Activated CD8-positive, alpha-beta memory T cell treated with anti-CD3 and anti-CD28 coated beads for 36 hours (primary cell): Measurements from ENCODE around the gene OR5D16. TPM values are rescaled to one million over a fixed set of nuclear protein-coding genes. Genes with fewer than 3 reads are reported as not detected.
"Not testable (repeated sequence)": the region's sequence is repeated elsewhere in the genome, so short reads cannot be mapped to it uniquely, and the experiment has no call there.

Experiments used
- CTCF ChIA-PET: fragments of 350-600 bp; sonication (Branson Sonifier 250); formaldehyde crosslinking; loops from one replicate; lab custom pipeline; 2021; ENCODE audit warnings: antibody characterized with exemption; lab: Charles Lee
- POLR2A ChIA-PET: fragments of 350-600 bp; sonication (Branson Sonifier 250); formaldehyde crosslinking; loops from one replicate; lab custom pipeline; 2021; ENCODE audit warnings: antibody characterized with exemption; lab: Charles Lee
- total RNA-seq, 2 experiments: library from RNA; stranded (reverse); gene quantifications; one replicate each; pipeline ENCODE4 v1.2.3, GENCODE V29; 2021

The OR5D16 gene
- not detected for total RNA-seq

DNA sequence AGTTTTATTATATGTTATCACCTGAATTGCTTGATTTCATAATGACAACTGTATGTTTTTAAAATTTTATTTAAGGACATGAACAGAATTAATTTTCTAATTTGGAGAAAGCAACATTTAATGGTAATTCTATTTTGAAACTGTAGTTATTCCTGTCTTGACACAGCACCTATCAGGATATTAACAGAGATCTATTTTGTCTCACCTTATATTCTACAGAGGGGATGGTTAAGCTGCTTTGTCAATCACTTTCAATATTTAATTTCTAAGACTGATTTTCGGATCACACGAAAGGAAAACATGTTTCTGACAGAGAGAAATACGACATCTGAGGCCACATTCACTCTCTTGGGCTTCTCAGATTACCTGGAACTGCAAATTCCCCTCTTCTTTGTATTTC, at the start of gene OR5D16:
OR5D16 (plus strand) TSS at position 301 of the 400 bp plus-strand sequence; CDS start at position 301, 0 bp downstream.
- POLR2A ChIA-PET: no interaction called here
- CTCF ChIA-PET: no interaction called here

DNA sequence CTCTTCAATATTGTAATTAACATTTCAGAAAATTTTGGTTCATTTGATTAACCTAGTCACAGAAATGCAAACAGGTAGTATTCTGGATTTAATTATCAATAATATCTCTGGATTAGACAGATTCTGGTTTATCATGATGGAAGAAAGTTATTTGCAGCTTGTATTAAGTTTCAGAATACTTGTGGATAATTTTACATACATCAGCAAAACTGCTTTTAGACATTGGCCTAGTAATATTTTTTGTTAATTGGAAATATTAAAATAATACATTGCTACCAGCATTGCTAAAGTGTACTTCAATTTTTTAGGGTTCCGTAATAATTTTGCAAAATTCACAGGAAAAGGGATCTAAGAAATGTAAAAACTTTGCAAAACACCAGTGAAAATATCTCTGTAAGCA, 46.9 kb upstream of the OR5D16 start:
- CTCF ChIA-PET: no interaction called here
- POLR2A ChIA-PET: no interaction called here

DNA sequence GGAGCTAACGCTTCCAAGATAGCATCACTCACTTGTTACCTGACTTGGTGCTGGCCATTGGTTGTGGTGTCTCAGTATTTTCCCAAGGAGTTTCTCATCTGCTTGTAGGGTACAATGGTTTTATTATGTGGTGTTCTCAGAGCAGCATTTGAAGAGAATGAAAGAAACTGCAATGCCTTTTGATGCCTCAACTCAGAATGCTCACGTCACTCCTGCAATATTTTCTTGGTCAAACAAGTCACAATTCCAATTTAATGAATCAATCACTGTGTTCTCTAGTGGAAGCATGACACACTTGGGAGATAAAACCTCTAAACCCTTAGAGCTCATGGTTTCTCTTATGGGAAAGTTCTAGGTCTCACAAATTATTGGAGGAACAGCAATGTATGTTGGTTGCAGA, 45.2 kb upstream of the OR5D16 start:
- CTCF ChIA-PET: no interaction called here
- POLR2A ChIA-PET: no interaction called here

DNA sequence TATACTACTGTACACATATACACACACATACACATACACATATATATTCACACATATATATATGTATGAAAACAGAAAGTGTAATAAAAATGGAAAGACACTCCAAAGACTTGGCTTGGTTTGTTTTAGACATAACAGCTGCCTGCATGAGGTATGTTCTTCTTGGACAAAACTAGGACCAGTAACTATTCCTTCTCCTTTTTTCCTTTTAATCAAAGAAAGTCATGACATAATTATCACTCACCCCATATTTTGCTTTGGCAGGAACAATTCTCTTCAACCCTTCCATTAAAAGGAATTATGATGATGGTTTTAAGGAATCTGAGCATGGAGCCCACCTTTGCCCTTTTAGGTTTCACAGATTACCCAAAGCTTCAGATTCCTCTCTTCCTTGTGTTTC, 43.3 kb upstream of the OR5D16 start, which contains the start of gene OR5D14:
OR5D14 (plus strand) TSS at position 301 of the 400 bp plus-strand sequence; CDS start at position 301, 0 bp downstream.
- POLR2A ChIA-PET: no interaction called here

DNA sequence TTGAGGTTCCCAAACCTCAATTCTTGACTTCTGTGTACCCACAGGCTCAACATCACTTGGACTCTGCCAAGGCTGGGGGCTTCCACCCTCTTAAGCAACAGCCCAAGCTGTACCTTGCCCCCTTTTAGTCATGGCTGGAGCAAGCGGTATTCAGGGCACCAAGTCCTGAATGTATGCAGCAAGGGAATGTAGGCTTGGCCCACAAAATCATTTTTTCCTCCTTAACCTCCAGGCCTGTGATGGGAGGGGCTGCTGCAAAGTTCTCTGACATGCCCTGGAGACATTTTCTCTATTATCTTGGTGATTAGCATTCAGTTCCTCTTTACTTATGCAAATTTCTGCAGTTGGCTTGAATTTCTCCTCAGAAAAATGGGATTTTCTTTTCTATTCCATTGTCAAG, 32.3 kb upstream of the OR5D16 start:
- POLR2A ChIA-PET: no interaction called here
- CTCF ChIA-PET: no interaction called here

More for the DNA sequence above, 43.3 kb upstream of the OR5D16 start, which contains the start of gene OR5D14:
- CTCF ChIA-PET: no interaction called here

DNA sequence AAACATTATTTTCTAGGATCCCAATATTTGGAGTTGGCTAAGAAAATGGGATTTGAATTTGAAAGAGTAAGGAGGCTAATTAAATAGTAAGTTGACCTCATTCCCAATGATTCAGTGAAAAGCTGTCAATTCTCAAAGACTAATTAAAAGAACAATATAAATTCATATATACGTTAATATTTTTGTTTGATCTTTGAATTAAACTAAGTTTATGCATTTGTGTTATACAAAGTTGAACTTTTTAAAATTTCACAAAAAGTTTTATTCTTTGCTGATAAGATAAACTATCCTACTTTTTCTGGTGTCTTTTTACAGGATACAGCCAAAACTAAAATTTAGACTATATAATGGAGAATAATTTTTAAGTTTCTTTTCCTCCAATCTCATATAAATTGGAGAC, 27.5 kb upstream of the OR5D16 start, which contains the start of gene OR5L1:
OR5L1 (plus strand) TSS at position 301 of the 400 bp plus-strand sequence. CDS start 100 bp downstream, outside the sequence.
- CTCF ChIA-PET: no interaction called here
- POLR2A ChIA-PET: no interaction called here

DNA sequence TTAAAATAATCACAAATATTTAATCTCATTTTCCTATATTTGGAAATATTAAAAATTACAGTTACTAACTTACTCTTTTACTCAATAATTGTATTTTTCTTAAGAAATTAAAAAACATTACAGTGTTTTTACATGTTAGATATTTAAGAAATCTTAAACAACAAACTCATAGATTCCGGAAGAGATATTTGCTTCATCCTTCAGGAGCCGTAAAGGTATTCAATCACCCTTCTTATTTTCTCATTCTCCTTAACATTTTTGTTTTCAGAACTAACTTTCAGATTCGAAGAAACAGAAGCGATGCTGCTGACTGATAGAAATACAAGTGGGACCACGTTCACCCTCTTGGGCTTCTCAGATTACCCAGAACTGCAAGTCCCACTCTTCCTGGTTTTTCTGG, 19.2 kb upstream of the OR5D16 start, which contains the start of gene OR5D18:
OR5D18 (plus strand) TSS at position 301 of the 400 bp plus-strand sequence; CDS start at position 301, 0 bp downstream.
- POLR2A ChIA-PET: no interaction called here

DNA sequence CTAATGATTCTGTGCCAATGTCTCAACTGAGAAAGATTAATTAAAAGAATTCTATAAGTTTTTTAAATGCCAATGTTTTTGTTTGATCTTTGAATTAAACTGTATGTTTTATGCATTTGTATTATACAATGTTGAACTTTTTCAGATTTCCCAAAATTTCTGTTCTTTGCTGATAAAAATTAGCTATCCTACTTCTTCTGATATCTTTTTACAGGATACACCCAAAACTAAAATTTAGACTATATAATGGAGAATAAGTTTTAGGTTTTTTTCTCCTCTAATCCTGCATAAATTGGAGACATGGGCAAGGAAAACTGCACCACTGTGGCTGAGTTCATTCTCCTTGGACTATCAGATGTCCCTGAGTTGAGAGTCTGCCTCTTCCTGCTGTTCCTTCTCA, 11.6 kb upstream of the OR5D16 start, which contains the start of gene OR5L2:
OR5L2 (plus strand) TSS at position 301 of the 400 bp plus-strand sequence; CDS start at position 301, 0 bp downstream.
- ChIA-PET CTCF (no interaction called here), POLR2A (no interaction called here)

More for the DNA sequence above, 19.2 kb upstream of the OR5D16 start, which contains the start of gene OR5D18:
- CTCF ChIA-PET: no interaction called here

DNA sequence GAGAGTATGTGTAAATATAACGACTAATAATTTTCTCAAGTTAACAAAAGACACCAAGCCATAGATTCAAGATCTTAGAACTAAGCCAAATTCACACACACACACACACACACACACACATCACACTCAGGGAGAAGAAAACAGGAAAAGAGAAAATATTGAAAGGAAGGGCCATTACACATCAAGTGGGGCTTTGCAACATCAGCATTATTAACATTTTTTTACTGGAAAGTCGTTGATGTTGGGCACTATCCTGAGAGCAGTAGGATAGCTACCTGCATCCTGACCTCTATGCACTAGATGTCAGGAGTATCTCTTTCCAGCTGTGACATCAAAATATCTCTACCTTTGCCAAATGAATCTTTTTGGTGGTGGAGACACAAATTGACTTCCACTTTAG, 8.9 kb downstream of the OR5D16 start:
- POLR2A ChIA-PET: no interaction called here

DNA sequence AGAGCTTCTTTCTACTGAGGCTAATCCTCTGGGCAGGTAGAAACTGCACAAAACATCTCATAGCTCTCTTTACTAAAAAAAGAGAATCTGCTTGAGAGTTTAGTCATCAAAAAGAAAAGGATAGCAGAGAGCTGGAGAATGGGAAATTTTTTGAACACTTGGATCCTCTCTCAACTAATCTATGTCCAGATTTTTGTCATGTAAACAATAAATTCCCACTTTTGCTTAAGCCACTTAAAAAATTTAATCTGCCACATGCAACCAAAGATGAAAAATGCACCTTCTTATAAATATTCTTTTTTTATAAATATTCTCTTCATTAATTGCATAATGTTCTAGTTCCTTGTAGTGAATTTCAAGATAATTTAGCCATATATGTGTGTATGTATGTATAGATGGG, 10.5 kb downstream of the OR5D16 start:
- POLR2A ChIA-PET: no interaction called here
- CTCF ChIA-PET: no interaction called here

More for the DNA sequence above, 8.9 kb downstream of the OR5D16 start:
- CTCF ChIA-PET: no interaction called here

DNA sequence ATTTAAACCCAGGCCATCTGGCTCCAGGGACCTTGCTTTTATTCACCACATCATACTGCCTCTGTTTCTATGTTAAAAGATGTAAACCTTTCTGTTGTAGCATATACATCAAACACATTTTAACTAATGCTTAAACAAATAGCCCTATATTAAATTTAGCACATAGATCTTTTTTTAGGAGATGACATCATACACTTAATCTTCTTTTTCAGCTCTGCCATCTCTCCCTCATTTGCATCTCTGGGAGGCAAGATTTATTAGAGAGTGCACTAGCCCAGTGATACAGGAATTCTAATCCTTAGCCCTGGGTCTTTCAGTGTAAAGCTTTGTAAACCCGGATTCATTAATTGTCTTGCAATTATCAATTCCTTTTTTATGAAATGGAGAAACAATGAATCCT, 13.6 kb downstream of the OR5D16 start:
- CTCF ChIA-PET: no interaction called here
- POLR2A ChIA-PET: no interaction called here

DNA sequence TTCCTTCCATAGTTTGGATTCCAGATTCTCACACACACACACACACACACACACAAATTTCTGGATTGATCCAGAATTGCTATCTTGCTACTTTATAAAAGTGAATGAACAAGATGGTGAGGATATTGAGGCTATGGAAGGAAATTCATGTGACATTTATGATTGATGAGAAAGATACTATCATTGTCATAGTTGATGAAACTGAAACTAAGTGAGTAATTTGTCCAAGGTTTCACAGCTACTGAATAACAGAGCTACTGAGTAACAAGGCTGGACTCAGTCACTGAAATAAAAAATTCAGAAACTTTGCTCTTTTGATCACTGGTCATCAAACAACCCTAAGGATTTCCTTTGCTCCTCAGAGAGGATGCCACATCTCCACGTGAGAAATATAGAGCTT, 16.2 kb downstream of the OR5D16 start:
- CTCF ChIA-PET: no interaction called here
- POLR2A ChIA-PET: no interaction called here

DNA sequence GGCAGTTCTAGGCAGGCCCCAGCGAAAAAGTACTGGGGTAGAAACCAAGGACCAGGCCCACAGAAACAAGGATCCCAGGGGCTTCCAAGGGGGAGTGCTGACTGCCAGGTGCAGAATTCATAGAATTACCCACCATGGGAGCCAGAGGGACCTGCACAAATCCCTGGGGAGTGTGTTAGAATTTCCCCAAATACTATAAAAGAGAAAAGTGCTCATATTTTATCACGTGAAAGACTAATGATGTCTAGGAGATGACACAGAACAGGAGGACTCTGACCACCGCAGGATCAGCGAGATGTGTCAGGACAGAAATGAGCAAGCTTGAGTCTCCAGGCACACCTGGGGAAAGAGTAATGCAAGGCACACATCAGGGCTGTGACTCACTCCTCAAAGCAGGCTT, 28.8 kb downstream of the OR5D16 start:
- POLR2A ChIA-PET, CTCF ChIA-PET: not testable (repeated sequence)

DNA sequence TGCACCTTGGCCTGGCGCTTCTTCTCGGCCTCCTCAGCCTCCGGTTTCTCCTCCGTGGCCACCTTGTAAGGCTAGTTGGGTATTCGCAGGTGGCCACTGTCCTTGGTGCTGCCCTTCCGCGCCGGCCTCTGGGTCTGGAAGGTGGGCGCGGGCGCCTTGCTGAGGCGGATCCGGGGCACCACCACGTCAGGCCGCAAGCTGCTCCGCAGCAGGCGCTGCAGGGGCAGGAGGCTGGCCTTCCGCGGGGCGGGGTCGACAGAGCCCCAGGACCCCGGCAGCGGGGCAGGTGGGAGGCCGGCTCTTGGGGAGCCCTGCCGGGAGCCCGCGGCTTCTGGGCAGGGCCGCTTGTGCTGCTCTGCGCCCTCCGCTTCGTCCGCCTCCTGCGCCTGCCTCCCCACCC, 34.2 kb downstream of the OR5D16 start:
- POLR2A ChIA-PET: not testable (repeated sequence)

DNA sequence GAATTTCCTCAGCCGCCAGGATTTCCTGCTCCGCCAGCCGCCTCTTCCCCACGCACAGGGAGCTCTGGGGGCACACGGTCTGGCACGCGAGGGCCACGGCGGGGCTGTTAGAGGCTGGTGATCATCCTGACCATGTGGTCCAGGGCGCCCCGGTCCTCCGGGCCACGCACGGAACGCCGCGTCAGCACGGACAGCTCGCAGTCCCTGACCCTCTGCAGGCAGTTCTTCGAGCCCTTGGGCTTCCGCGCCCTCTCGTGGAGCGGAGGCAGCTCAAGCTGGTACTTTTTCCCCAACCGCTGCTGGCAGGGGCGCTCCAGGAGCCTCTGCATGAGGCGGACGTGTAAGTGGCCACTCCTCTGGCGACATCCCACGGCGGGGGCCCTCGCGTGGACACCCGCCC, 34.6 kb downstream of the OR5D16 start:
- POLR2A ChIA-PET, CTCF ChIA-PET: not testable (repeated sequence)

More for the DNA sequence above, 34.2 kb downstream of the OR5D16 start:
- CTCF ChIA-PET: not testable (repeated sequence)

DNA sequence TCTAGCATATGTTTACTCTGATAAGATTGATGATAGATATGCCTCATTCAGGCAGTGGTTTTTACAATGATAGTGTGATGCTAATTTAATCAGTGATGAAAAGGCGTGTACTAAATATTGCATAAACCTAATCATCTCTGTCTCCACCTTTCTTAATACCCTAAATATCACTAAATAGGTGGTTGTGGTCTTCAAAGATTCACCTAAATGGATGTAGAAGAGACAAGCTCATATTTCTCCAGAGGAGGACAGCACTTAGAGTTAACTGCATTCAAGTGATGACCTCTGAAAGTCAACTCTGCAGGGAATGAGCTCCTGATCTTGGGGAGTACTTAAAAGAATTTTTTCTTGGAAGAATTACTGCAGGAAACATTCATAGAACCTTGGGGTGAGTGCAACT, 44.4 kb downstream of the OR5D16 start, which contains the start of gene TRIM51:
TRIM51 (plus strand) TSS at position 301 of the 400 bp plus-strand sequence. CDS start 2,132 bp downstream, outside the sequence.
- CTCF ChIA-PET, POLR2A ChIA-PET: not testable (repeated sequence)

DNA sequence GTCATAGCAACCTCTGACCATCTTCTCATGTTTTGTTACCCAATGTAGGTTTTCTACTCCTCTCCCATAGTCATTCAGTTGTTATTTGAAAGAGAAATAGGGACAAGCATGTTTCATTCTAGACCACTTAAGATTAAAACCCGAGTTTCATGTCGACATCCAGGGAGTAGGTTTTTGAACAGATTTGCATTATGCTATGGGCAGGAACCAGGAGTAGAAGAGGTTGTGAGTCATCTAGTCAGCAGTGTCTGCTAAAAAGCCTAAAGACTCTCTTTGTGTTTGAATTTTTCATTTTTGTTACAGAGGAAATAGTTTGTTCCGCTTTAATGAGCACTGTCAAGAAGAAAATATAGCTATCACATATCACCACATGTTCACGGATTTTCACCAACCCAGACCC, 46.4 kb downstream of the OR5D16 start:
- POLR2A ChIA-PET, CTCF ChIA-PET: not testable (repeated sequence)

DNA sequence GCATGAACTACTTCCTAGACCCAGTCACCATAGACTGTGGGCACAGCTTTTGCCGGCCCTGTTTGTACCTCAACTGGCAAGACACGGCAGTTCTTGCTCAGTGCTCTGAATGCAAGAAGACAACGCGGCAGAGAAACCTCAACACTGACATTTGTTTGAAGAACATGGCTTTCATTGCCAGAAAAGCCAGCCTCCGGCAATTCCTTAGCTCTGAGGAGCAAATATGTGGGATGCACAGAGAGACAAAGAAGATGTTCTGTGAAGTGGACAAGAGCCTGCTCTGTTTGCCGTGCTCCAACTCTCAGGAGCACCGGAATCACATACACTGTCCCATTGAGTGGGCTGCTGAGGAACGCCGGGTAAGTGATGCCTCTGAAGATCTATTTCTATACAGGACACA, 46.9 kb downstream of the OR5D16 start:
- POLR2A ChIA-PET, CTCF ChIA-PET: not testable (repeated sequence)
